ENCODE results near the gene KIFBP. TPM values are rescaled to one million over a fixed set of nuclear protein-coding genes. Genes with fewer than 3 reads are reported as not detected.

Gene KIFBP, protein sequence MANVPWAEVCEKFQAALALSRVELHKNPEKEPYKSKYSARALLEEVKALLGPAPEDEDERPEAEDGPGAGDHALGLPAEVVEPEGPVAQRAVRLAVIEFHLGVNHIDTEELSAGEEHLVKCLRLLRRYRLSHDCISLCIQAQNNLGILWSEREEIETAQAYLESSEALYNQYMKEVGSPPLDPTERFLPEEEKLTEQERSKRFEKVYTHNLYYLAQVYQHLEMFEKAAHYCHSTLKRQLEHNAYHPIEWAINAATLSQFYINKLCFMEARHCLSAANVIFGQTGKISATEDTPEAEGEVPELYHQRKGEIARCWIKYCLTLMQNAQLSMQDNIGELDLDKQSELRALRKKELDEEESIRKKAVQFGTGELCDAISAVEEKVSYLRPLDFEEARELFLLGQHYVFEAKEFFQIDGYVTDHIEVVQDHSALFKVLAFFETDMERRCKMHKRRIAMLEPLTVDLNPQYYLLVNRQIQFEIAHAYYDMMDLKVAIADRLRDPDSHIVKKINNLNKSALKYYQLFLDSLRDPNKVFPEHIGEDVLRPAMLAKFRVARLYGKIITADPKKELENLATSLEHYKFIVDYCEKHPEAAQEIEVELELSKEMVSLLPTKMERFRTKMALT
- total RNA-seq (2016; rRNA removed; fragmentation: Illumina TruSeq; extraction: Trizol) = 21.9 and 29.9 TPM in 2 replicates
- 2.1 and 3.2 TPM in 2 replicates for total RNA-seq (2016; cell fraction: cytosol; rRNA removed; fragmentation: Illumina TruSeq; extraction: Trizol; ENCODE audit: low read depth)
- total RNA-seq (2016; cell fraction: insoluble cytoplasmic fraction; rRNA removed; fragmentation: Illumina TruSeq; extraction: Trizol) = 22.5 and 30.2 TPM in 2 replicates
- total RNA-seq (2016; cell fraction: membrane; rRNA removed; fragmentation: Illumina TruSeq; extraction: Trizol) = 5.7 and 6.6 TPM in 2 replicates
- 14.0 and 14.4 TPM in 2 replicates for total RNA-seq (2016; cell fraction: nucleus; rRNA removed; fragmentation: Illumina TruSeq; extraction: Trizol)
- 10.3 and 13.0 TPM in 2 replicates for polyA plus RNA-seq (2011; rRNA removed)
- 6.1 and 10.0 TPM in 2 replicates for polyA plus RNA-seq (2011; cell fraction: cytosol; rRNA removed)
- 8.3 and 8.5 TPM in 2 replicates for polyA plus RNA-seq (2011; cell fraction: nucleus; rRNA removed)
- 11.3 and 12.4 TPM in 2 replicates for polyA plus RNA-seq (2012)
- 1.2 and 1.3 TPM in 2 replicates for polyA plus RNA-seq (2016; cell fraction: cytosol; fragmentation: Illumina TruSeq; extraction: Trizol; ENCODE audit: low read depth)
- 28.3 and 31.0 TPM in 2 replicates for polyA plus RNA-seq (2016; cell fraction: insoluble cytoplasmic fraction; fragmentation: Illumina TruSeq; extraction: Trizol; ENCODE audit: low read depth)
- 2.6 and 3.7 TPM in 2 replicates for polyA plus RNA-seq (2016; cell fraction: membrane; fragmentation: Illumina TruSeq; extraction: Trizol; ENCODE audit: low read depth)
- polyA plus RNA-seq (2016; cell fraction: nucleus; fragmentation: Illumina TruSeq; extraction: Trizol; ENCODE audit: insufficient read depth, low read depth) = 18.9 and 22.7 TPM in 2 replicates
- 4.7 and 10.6 TPM in 2 replicates for polyA minus RNA-seq (2011; rRNA and poly(A)+ RNA removed; ENCODE audit: low replicate concordance)
- polyA minus RNA-seq (2011; cell fraction: cytosol; rRNA and poly(A)+ RNA removed) = 10.0 and 13.3 TPM in 2 replicates
- 13.7 and 14.5 TPM in 2 replicates for polyA minus RNA-seq (2011; cell fraction: nucleus; rRNA and poly(A)+ RNA removed)
- Bru-seq, nascent RNA = percentile 68 among the genes with signal in this experiment
- percentile 63 among the genes with signal in this experiment for BruChase-seq, experiment 1, labeled RNA remaining after a 6-hour chase
- percentile 66 among the genes with signal in this experiment for BruChase-seq, experiment 2, labeled RNA remaining after a 2-hour chase
- long read RNA-seq, experiment 1, transcript KIF1BP-201 (7 exons, 2,544 nt) = major isoform, 21 of 25 reads
- long read RNA-seq, experiment 1, partial matches to known transcripts = 2 of 25 reads
- long read RNA-seq, experiment 1, other reads (novel, unspliced or antisense) = 1 of 25 reads
- long read RNA-seq, experiment 2, transcript KIF1BP-201 (7 exons, 2,544 nt) = major isoform, 7 of 13 reads
- long read RNA-seq, experiment 2, partial matches to known transcripts = 2 of 13 reads
- long read RNA-seq, experiment 2, other reads (novel, unspliced or antisense) = 4 of 13 reads

DNA sequence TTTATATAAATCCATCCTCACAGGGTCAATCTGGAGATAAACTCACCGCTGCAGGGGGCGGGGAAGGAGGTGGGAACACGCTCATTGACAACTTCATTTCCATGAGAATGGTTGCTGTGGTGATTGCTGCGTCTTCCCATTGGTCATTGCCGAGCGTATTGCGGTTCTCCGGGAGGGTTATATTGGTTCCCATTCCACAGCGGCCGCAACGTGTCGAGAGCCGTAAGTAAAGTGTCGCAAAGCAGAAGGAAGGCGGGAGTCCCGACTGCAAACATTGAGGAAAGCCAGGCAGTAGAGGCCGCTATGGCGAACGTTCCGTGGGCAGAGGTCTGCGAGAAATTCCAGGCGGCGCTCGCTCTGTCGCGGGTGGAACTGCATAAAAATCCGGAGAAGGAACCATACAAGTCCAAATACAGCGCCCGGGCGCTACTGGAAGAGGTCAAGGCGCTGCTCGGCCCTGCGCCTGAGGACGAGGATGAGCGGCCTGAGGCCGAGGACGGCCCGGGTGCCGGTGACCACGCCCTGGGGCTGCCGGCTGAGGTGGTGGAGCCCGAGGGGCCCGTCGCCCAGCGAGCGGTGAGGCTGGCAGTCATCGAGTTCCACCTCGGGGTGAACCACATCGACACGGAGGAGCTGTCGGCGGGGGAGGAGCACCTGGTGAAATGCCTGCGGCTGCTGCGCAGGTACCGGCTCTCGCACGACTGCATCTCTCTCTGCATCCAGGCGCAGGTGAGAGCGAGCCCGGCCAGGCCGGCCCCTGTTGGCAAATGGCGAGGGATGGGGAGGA lies at the start of gene KIFBP:
TSS of gene KIFBP (plus strand) at position 274 of the 787 bp plus-strand sequence. CDS start at position 304, 30 bp downstream.
- Histone ChIP-seq H3K4me3 (replicated peaks in 1 of 3; ENCODE audit: insufficient read depth in 1 of 3, low read depth in 2 of 3, low read length in 3 of 3) (peak within 1 kb of the TSS; percentile 73 to 91 (median 79)), H3K79me2 (ENCODE audit: insufficient read depth, low read length) (peaks cover 35% of the 10 kb centered on the region), H3K4me1 (ENCODE audit: insufficient read depth, low read length) (peaks cover 38% of the 10 kb centered on the region), H3K9me3 (ENCODE audit: low read length) (no peaks in the 10 kb centered on the region), H3K4me2 (ENCODE audit: low read depth, low read length) (peak within 1 kb of the TSS; percentile 87), H3K9ac (ENCODE audit: insufficient read depth, low read depth, low read length) (peak within 1 kb of the TSS; percentile 77), H2AFZ (ENCODE audit: low read length) (peak within 1 kb of the TSS; percentile 20), H3K27me3 (ENCODE audit: control insufficient read depth in 1 of 2, insufficient read depth in 2 of 2, low read length in 2 of 2) (no peaks in the 10 kb centered on the region; a peak in 1 of 5 replicates), H3K36me3 (replicated peaks in 1 of 2; ENCODE audit: control insufficient read depth in 1 of 2, insufficient read depth in 2 of 2, low read length in 2 of 2) (peaks cover 8 to 10% of the 10 kb centered on the region in 2 experiments; a peak in 4 of 5 replicates), H3K27ac (ENCODE audit: extremely low read length, insufficient read depth, low read length) (peak within 1 kb of the TSS; percentile 67), H4K20me1 (ENCODE audit: insufficient read depth, low read length) (no peaks in the 10 kb centered on the region)
- DNase-seq (ENCODE audit: low spot score) = peak; percentile 95
- ChIA-PET CTCF (ENCODE audit: low intra/inter-chr PET ratio, low total read pairs) (interaction anchor here (0.9 kb wide), 1 partner anchor 104 kb away, joined by 4 read pairs; no protein-coding TSS in a partner anchor), POLR2A (no interaction called here)
- in situ Hi-C loops (cut with HindIII; ENCODE audit: extremely low pct_ligation_motif_present, low pct_unique_long_range_greater_than_20kb) (no loop called here), intact Hi-C loops (cut with micrococcal nuclease; ENCODE audit: unreplicated experiment) (loop anchor here (5.0 kb wide), 1 partner anchor 189 kb away; no protein-coding TSS in a partner anchor)
- ATAC-seq = peak; percentile 90
- FAIRE-seq = peak; percentile 90
- BruUV-seq (replicated peaks) = TSS peak; percentile 68
- WGBS (ENCODE audit: low lambda C conversion rate) = 2% methylated on average over 42 of the region's 62 CpGs
- TF ChIP-seq PCBP2 (optimal IDR thresholded peaks at IDR 0.05; ENCODE audit: low read depth, low read length, poor library complexity, severe bottlenecking) (no peak), NFKBIZ (CRISPR knock-in tag; IDR thresholded peaks at IDR 0.05) (0 out of 2 replicates have a peak, but pooled peaks have one; percentile 17), SP140L (CRISPR knock-in tag; IDR thresholded peaks at IDR 0.05; ENCODE audit: borderline replicate concordance) (no peak), ZNF264 (CRISPR knock-in tag; IDR thresholded peaks at IDR 0.05) (no peak; the same call in 1 of the 2 replicates)
- TF ChIP-seq, protein P1, sequence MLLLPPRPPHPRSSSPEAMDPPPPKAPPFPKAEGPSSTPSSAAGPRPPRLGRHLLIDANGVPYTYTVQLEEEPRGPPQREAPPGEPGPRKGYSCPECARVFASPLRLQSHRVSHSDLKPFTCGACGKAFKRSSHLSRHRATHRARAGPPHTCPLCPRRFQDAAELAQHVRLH (CRISPR knock-in tag; IDR thresholded peaks at IDR 0.05; ENCODE audit: borderline replicate concordance, low read depth) = peak; percentile 24; the same call in 1 of the 2 replicates
- TF ChIP-seq, protein P2, sequence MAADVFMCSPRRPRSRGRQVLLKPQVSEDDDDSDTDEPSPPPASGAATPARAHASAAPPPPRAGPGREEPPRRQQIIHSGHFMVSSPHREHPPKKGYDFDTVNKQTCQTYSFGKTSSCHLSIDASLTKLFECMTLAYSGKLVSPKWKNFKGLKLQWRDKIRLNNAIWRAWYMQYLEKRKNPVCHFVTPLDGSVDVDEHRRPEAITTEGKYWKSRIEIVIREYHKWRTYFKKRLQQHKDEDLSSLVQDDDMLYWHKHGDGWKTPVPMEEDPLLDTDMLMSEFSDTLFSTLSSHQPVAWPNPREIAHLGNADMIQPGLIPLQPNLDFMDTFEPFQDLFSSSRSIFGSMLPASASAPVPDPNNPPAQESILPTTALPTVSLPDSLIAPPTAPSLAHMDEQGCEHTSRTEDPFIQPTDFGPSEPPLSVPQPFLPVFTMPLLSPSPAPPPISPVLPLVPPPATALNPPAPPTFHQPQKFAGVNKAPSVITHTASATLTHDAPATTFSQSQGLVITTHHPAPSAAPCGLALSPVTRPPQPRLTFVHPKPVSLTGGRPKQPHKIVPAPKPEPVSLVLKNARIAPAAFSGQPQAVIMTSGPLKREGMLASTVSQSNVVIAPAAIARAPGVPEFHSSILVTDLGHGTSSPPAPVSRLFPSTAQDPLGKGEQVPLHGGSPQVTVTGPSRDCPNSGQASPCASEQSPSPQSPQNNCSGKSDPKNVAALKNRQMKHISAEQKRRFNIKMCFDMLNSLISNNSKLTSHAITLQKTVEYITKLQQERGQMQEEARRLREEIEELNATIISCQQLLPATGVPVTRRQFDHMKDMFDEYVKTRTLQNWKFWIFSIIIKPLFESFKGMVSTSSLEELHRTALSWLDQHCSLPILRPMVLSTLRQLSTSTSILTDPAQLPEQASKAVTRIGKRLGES (CRISPR knock-in tag; IDR thresholded peaks at IDR 0.05; ENCODE audit: borderline replicate concordance) = no peak
